ENCODE data around the gene MORN1.

The MORN1 gene

GRCh38 chr1:2316451-2316961, 74.8 kb downstream of the MORN1 start:
- FAIRE-seq: no peak

- no peak for FAIRE-seq
These were observed 75.5 kb downstream of the MORN1 start for GRCh38 chr1:2315674-2316450.

GRCh38 chr1:2314803-2315673, 76.3 kb downstream of the MORN1 start:
- FAIRE-seq: no peak

- no peak for FAIRE-seq
These were observed 77.0 kb downstream of the MORN1 start for GRCh38 chr1:2314273-2314802.

- no peak for FAIRE-seq
These were observed 77.6 kb downstream of the MORN1 start for GRCh38 chr1:2313651-2314261.

GRCh38 chr1:2312515-2313301, 78.6 kb downstream of the MORN1 start:
- FAIRE-seq: no peak

- no peak for FAIRE-seq
These were observed 79.2 kb downstream of the MORN1 start for GRCh38 chr1:2312160-2312514.

- no peak for FAIRE-seq
These were observed 79.9 kb downstream of the MORN1 start for GRCh38 chr1:2311184-2312032.

- FAIRE-seq: no peak
These were observed 80.8 kb downstream of the MORN1 start for GRCh38 chr1:2310332-2311183.

- FAIRE-seq: no peak
These were observed 82.5 kb downstream of the MORN1 start for GRCh38 chr1:2308844-2309243.

GRCh38 chr1:2307972-2308371, 83.4 kb downstream of the MORN1 start:
- no peak for FAIRE-seq

GRCh38 chr1:2307064-2307605, 84.2 kb downstream of the MORN1 start:
- no peak for FAIRE-seq

- FAIRE-seq: no peak
These were observed 85.0 kb downstream of the MORN1 start for GRCh38 chr1:2306151-2306978.

GRCh38 chr1:2304921-2305681, 86.3 kb downstream of the MORN1 start:
- FAIRE-seq: no peak

GRCh38 chr1:2304282-2304681, 87.1 kb downstream of the MORN1 start:
- no peak for FAIRE-seq

- FAIRE-seq: no peak
These were observed 87.6 kb downstream of the MORN1 start for GRCh38 chr1:2303781-2304180.

- FAIRE-seq: no peak
These were observed 88.2 kb downstream of the MORN1 start for GRCh38 chr1:2303016-2303775.
